Body of pancreas (tissue), 4 donors: ENCODE measurements around the gene TBC1D14. TPM values are rescaled to one million over a fixed set of nuclear protein-coding genes. Genes with fewer than 3 reads are reported as not detected.
A peak's percentile ranks its signal among the peaks of the same experiment; 100 is the strongest.

ENCODE experiments used
- ATAC-seq: fragments of 150-250 bp; one replicate; pipeline ENCODE4 v1.9.1; 2016
- DNase-seq, 4 donors: peaks; one replicate each; pipeline ENCODE4 v3.0.0-alpha.2; 2019
- H3K27ac ChIP-seq, 4 donors: fragments of 200-600 bp; sonication (generic); 1 replicate in 3 of 4; 2 replicates in 1 of 4; pipeline versions ENCODE4 v1.5.1 to v1.6.1; 2016 to 2019; ENCODE audit warnings: mild to moderate bottlenecking in 1 of 4, mixed read lengths in 1 of 4, moderate library complexity in 1 of 4
- H3K27me3 ChIP-seq, 2 donors: fragments of 200-600 bp; sonication (generic); one replicate each; pipeline ENCODE4 v1.6.0; 2016; ENCODE audit warnings: mild to moderate bottlenecking in 1 of 2
- H3K36me3 ChIP-seq, 2 donors: fragments of 200-600 bp; sonication (generic); replicated peaks in 1 of 2; 2 replicates each; pipeline ENCODE4 v1.5.1; 2016; ENCODE audit warnings: low read depth in 2 of 2; ENCODE audit not compliant: insufficient read depth in 1 of 2
- H3K4me1 ChIP-seq: fragments of 200-600 bp; sonication (generic); one replicate; pipeline ENCODE4 v1.6.0; 2016
- H3K4me3 ChIP-seq, 2 donors: fragments of 200-600 bp; sonication (generic); 1 replicate in 1 of 2; 2 replicates in 1 of 2; pipeline ENCODE4 v1.5.1; 2016 to 2019
- H3K9me3 ChIP-seq, 3 donors: fragments of 200-600 bp; sonication (generic); 1 replicate in 2 of 3; 2 replicates in 1 of 3; pipeline ENCODE4 v1.5.1; 2016
- CTCF ChIP-seq, 7 experiments: fragments of 450-650 bp in 4 of 7; fragments of 200-600 bp in 3 of 7; sonication (generic) in 3 of 7; IDR thresholded peaks; one replicate each; pipeline ENCODE4 v1.5.1; 2016 to 2019; ENCODE audit warnings: antibody characterized with exemption in 7 of 7
- POLR2A ChIP-seq, 3 donors: fragments of 450-650 bp; IDR thresholded peaks; one replicate each; pipeline ENCODE4 v1.6.1; 2016; ENCODE audit warnings: antibody characterized with exemption in 3 of 3, mild to moderate bottlenecking in 2 of 3
- WGBS, 2 donors: methylation state at CpG; one replicate each; pipeline ENCODE4 v1.1.5; 2017; 5-methylcytosine and 5-hydroxymethylcytosine counted together
- intact Hi-C: fragments of 100-400 bp; cut with DNase I; formaldehyde crosslinking; loops from one replicate; pipeline ENCODE4 v1.15.1; 2023
- total RNA-seq, 2 donors: library from RNA; depleted of rRNA; stranded (reverse); fragments of >200 nt; gene quantifications; one replicate each; pipeline ENCODE4 v1.1.0, GENCODE V29; 2016

TBC1D14 gene
- total RNA-seq, 2 donors from 2014 or later, result 10.5 to 20.0 TPM

- ATAC-seq, result peak; percentile 96
- DNase-seq, result peak; percentile 100
- Histone ChIP-seq H3K27ac (peak within 1 kb of the TSS; percentile 85 to 94 (median 87)), H3K36me3 (peaks cover 0 to 3% of the 10 kb centered on the region in 2 donors), H3K4me3 (peak within 1 kb of the TSS; percentile 83 to 92), H3K9me3 (no peaks in the 10 kb centered on the region), H3K4me1 (peaks cover 24% of the 10 kb centered on the region), H3K27me3 (no peaks in the 10 kb centered on the region)
- no peak for TF ChIP-seq CTCF (IDR thresholded peaks at IDR 0.05)
- peak; percentile 92 to 98 (median 98) for TF ChIP-seq POLR2A (IDR thresholded peaks at IDR 0.05)
- WGBS, 2 donors, result 0 to 1% methylated on average over 12 to 80 of the region's 81 CpGs
- intact Hi-C loops, result no loop called here
Observed at GRCh38 chr4:7067452-7068278, 158.0 kb downstream of the TBC1D14 start, which contains the start of gene GRPEL1. GRPEL1 (minus strand) TSS chr4:7068064; CDS start chr4:7068032, 32 bp downstream.

- WGBS, 2 donors, result 0% methylated on average over 19 to 32 of the region's 50 CpGs
- H3K9me3 ChIP-seq, result no peaks in the 10 kb centered on the region
- intact Hi-C loops, result no loop called here
- ATAC-seq, result no peak
- H3K4me3 ChIP-seq, result peak overlapping the region; percentile 29 to 35
- H3K27ac ChIP-seq, result peak overlapping the region; percentile 78 to 94 (median 86)
- H3K27me3 ChIP-seq, result no peaks in the 10 kb centered on the region
- no peak for DNase-seq
- H3K36me3 ChIP-seq, result peaks cover 0 to 3% of the 10 kb centered on the region in 2 donors
- H3K4me1 ChIP-seq, result peaks cover 24% of the 10 kb centered on the region
- TF ChIP-seq POLR2A (IDR thresholded peaks at IDR 0.05) (no peak), CTCF (IDR thresholded peaks at IDR 0.05) (peak in 1 of 7 experiments; percentile 4)
Observed at GRCh38 chr4:7068279-7068842, 158.7 kb downstream of the TBC1D14 start.

- no peak for TF ChIP-seq CTCF (IDR thresholded peaks at IDR 0.05)
- TF ChIP-seq POLR2A (IDR thresholded peaks at IDR 0.05), result no peak
- no peak for ATAC-seq
- H3K4me3 ChIP-seq, result peak overlapping the region in 1 of 2 donors; percentile 35
- intact Hi-C loops, result no loop called here
- no peaks in the 10 kb centered on the region for H3K27me3 ChIP-seq
- peaks cover 24% of the 10 kb centered on the region for H3K4me1 ChIP-seq
- no peak for DNase-seq
- 7 to 10% methylated on average over 12 to 20 of the region's 20 CpGs for WGBS, 2 donors
- H3K36me3 ChIP-seq, result no peaks in the 10 kb centered on the region
- no peaks in the 10 kb centered on the region for H3K9me3 ChIP-seq
- H3K27ac ChIP-seq, result peak overlapping the region; percentile 78 to 94 (median 86)
Observed at GRCh38 chr4:7068883-7069282, 159.3 kb downstream of the TBC1D14 start.

- intact Hi-C loops, result loop anchor here (5.0 to 10.0 kb wide), 2 partner anchors 96 to 164 kb away; partner anchors contain the start of gene TBC1D14
- WGBS, 2 donors, result 28 to 37% methylated on average over 17 to 23 of the region's 23 CpGs
Observed at GRCh38 chr4:7070729-7071511, 161.3 kb downstream of the TBC1D14 start.

More at GRCh38 chr4:7070729-7071511, 161.3 kb downstream of the TBC1D14 start:
- DNase-seq (peak; percentile 88 to 94 (median 90)), ATAC-seq (peak; percentile 52)
- TF ChIP-seq CTCF (IDR thresholded peaks at IDR 0.05) (peak; percentile 97 to 99 (median 98)), POLR2A (IDR thresholded peaks at IDR 0.05) (no peak)
- Histone ChIP-seq H3K27me3 (no peaks in the 10 kb centered on the region), H3K27ac (peak overlapping the region in 1 of 4 donors; percentile 12), H3K4me3 (no peak overlapping the region), H3K9me3 (no peaks in the 10 kb centered on the region), H3K36me3 (no peaks in the 10 kb centered on the region), H3K4me1 (peaks cover 22% of the 10 kb centered on the region)
